CD14-positive monocyte (primary cell): Measurements from ENCODE around the gene RTN1. TPM values are rescaled to one million over a fixed set of nuclear protein-coding genes. Genes with fewer than 3 reads are reported as not detected.

Experiments
- DNase-seq, 3 donors: peaks; one replicate each; pipeline ENCODE4 v3.0.0-alpha.2; 2011 to 2022
- H2AFZ ChIP-seq: 2 replicates; pipeline ENCODE4 v1.6.0; 2012; ENCODE audit warnings: mild to moderate bottlenecking, low read depth, low read length, inconsistent platforms; ENCODE audit not compliant: insufficient read depth, poor library complexity, severe bottlenecking
- H3K27ac ChIP-seq, 2 donors: 1 replicate in 1 of 2; 2 replicates in 1 of 2; pipeline ENCODE4 v1.5.1; 2012 to 2013; ENCODE audit warnings: low read length in 2 of 2, control low read depth in 1 of 2, inconsistent platforms in 1 of 2, low read depth in 1 of 2, mild to moderate bottlenecking in 1 of 2
- H3K27me3 ChIP-seq, 2 donors: one replicate each; pipeline versions ENCODE4 v1.6.0 to v1.6.1; 2011 to 2013; ENCODE audit warnings: low read length in 2 of 2; ENCODE audit not compliant: control insufficient read depth in 2 of 2, insufficient read depth in 2 of 2
- H3K36me3 ChIP-seq, 2 donors: replicated peaks in 1 of 2; 1 replicate in 1 of 2; 2 replicates in 1 of 2; pipeline versions ENCODE4 v1.5.1 to v1.6.1; 2012 to 2013; ENCODE audit warnings: low read length in 2 of 2, control low read depth in 1 of 2, inconsistent platforms in 1 of 2, mild to moderate bottlenecking in 1 of 2; ENCODE audit not compliant: insufficient read depth in 2 of 2, control insufficient read depth in 1 of 2
- H3K4me1 ChIP-seq, 2 donors: 1 replicate in 1 of 2; 2 replicates in 1 of 2; pipeline versions ENCODE4 v1.5.1 to v1.6.1; 2012 to 2013; ENCODE audit warnings: low read length in 2 of 2, control low read depth in 1 of 2, inconsistent platforms in 1 of 2, mild to moderate bottlenecking in 1 of 2, moderate library complexity in 1 of 2; ENCODE audit not compliant: insufficient read depth in 2 of 2, control insufficient read depth in 1 of 2
- H3K4me2 ChIP-seq: replicated peaks from 2 replicates; pipeline ENCODE3; 2012; ENCODE audit warnings: low read length, moderate library complexity, mild to moderate bottlenecking; ENCODE audit not compliant: poor library complexity, severe bottlenecking; ENCODE audit errors: extremely low read depth
- H3K4me3 ChIP-seq, 3 experiments: fragments of 200-600 bp in 1 of 3; sonication (generic) in 1 of 3; replicated peaks in 1 of 3; 1 replicate in 2 of 3; 2 replicates in 1 of 3; pipeline ENCODE4 v1.5.1; 2011 to 2013; ENCODE audit warnings: low read length in 3 of 3, mild to moderate bottlenecking in 3 of 3, control low read depth in 2 of 3, low read depth in 2 of 3, inconsistent platforms in 1 of 3, moderate library complexity in 1 of 3
- H3K79me2 ChIP-seq: 2 replicates; pipeline ENCODE4 v1.6.0; 2012; ENCODE audit warnings: mild to moderate bottlenecking, control low read depth, inconsistent platforms, low read length, moderate library complexity; ENCODE audit not compliant: insufficient read depth
- H3K9ac ChIP-seq: 2 replicates; pipeline ENCODE4 v1.6.0; 2017; ENCODE audit warnings: low read length, mild to moderate bottlenecking; ENCODE audit not compliant: insufficient read depth, poor library complexity, severe bottlenecking
- H3K9me3 ChIP-seq, 2 donors: replicated peaks in 1 of 2; 1 replicate in 1 of 2; 2 replicates in 1 of 2; pipeline versions ENCODE4 v1.5.1 to v1.6.1; 2012 to 2013; ENCODE audit warnings: low read length in 2 of 2, control low read depth in 1 of 2; ENCODE audit not compliant: control insufficient read depth in 1 of 2, insufficient read depth in 1 of 2
- H4K20me1 ChIP-seq: 2 replicates; pipeline ENCODE4 v1.6.0; 2012; ENCODE audit warnings: mild to moderate bottlenecking, low read length, control low read depth, moderate library complexity; ENCODE audit not compliant: insufficient read depth
- H3K27ac Mint-ChIP-seq, 7 donors: one replicate each; pipeline ENCODE4 v1.8.0; 2020; ENCODE audit warnings: mild to moderate bottlenecking in 7 of 7, mixed read lengths in 7 of 7, moderate library complexity in 6 of 7, inconsistent platforms in 2 of 7
- H3K27me3 Mint-ChIP-seq, 3 donors: one replicate each; pipeline ENCODE4 v1.8.0; 2021 to 2022; ENCODE audit warnings: low read depth in 3 of 3, mild to moderate bottlenecking in 3 of 3, mixed read lengths in 3 of 3, moderate library complexity in 3 of 3, inconsistent platforms in 1 of 3
- H3K36me3 Mint-ChIP-seq, 2 donors: one replicate each; pipeline ENCODE4 v1.8.0; 2020; ENCODE audit warnings: mixed read lengths in 2 of 2, inconsistent platforms in 1 of 2, mild to moderate bottlenecking in 1 of 2
- H3K4me1 Mint-ChIP-seq: one replicate; pipeline ENCODE4 v1.8.0; 2020; ENCODE audit warnings: mild to moderate bottlenecking, mixed read lengths
- H3K4me3 Mint-ChIP-seq, 2 donors: one replicate each; pipeline ENCODE4 v1.8.0; 2020; ENCODE audit warnings: mild to moderate bottlenecking in 2 of 2, mixed read lengths in 2 of 2, moderate library complexity in 1 of 2
- H3K9me3 Mint-ChIP-seq, 7 donors: one replicate each; pipeline ENCODE4 v1.8.0; 2020 to 2022; ENCODE audit warnings: mixed read lengths in 7 of 7, mild to moderate bottlenecking in 6 of 7, moderate library complexity in 6 of 7, inconsistent platforms in 2 of 7
- WGBS: methylation state at CpG from one replicate; pipeline ENCODE4 v1.1.5; 2013; ENCODE audit warnings: missing lambda C conversion rate; ENCODE audit not compliant: insufficient coverage; 5-methylcytosine and 5-hydroxymethylcytosine counted together
- intact Hi-C, 2 donors: fragments of 100-400 bp; cut with micrococcal nuclease; formaldehyde crosslinking; loops; one replicate each; pipeline versions ENCODE4 v1.15.0 to v1.15.1; 2023
- polyA plus RNA-seq, 3 donors: library from polyadenylated mRNA; depleted of rRNA in 1 of 3; unstranded in 2 of 3; stranded (reverse) in 1 of 3; fragments of 300-500 nt in 2 of 3; fragments of >200 nt in 1 of 3; fragmentation: Illumina TruSeq in 2 of 3; gene quantifications; 1 replicate in 2 of 3; 2 replicates in 1 of 3; pipeline ENCODE4 v1.2.3, GENCODE V29; 2012 to 2021
- TF ChIP-seq, protein P1 (sequence below): fragments of 200-600 bp; IDR thresholded peaks from one replicate; pipeline ENCODE4 v1.8.0; 2022; ENCODE audit warnings: antibody characterized with exemption, mild to moderate bottlenecking

Gene RTN1
- polyA plus RNA-seq, 3 donors: 40.2 to 75.1 (median 55.0) TPM

DNA sequence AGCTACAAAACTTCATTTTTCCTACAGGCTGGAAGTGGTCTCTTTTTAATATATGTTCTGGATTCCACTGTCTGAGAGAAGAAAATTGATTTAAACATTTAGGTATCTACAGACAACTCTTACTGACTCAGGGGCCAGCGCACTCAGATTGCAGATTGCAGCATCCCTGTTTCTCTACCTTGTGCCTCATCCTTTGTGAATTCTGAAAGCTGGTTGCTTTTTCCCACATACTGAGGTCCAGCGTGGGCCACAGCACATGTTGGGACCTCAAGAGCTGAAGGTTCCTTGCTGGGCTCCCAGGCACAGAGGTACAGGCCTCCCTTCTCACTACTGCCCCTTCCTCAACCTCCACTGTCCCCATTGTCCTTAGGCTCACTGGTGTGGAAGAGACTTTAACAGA is 192.2 kb downstream of the RTN1 start:
- TF ChIP-seq, protein P1, sequence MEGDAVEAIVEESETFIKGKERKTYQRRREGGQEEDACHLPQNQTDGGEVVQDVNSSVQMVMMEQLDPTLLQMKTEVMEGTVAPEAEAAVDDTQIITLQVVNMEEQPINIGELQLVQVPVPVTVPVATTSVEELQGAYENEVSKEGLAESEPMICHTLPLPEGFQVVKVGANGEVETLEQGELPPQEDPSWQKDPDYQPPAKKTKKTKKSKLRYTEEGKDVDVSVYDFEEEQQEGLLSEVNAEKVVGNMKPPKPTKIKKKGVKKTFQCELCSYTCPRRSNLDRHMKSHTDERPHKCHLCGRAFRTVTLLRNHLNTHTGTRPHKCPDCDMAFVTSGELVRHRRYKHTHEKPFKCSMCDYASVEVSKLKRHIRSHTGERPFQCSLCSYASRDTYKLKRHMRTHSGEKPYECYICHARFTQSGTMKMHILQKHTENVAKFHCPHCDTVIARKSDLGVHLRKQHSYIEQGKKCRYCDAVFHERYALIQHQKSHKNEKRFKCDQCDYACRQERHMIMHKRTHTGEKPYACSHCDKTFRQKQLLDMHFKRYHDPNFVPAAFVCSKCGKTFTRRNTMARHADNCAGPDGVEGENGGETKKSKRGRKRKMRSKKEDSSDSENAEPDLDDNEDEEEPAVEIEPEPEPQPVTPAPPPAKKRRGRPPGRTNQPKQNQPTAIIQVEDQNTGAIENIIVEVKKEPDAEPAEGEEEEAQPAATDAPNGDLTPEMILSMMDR: no peak
- Mint-ChIP-seq H3K27ac (no peak overlapping the region), H3K27me3 (peaks cover 0 to 1% (median 0%) of the 10 kb centered on the region in 3 donors), H3K4me1 (no peaks in the 10 kb centered on the region), H3K36me3 (no peaks in the 10 kb centered on the region), H3K4me3 (no peak overlapping the region), H3K9me3 (peaks cover 0 to 8% (median 4%) of the 10 kb centered on the region in 7 donors)
- Histone ChIP-seq H2AFZ (no peak overlapping the region), H3K4me3 (no peak overlapping the region), H3K9ac (no peak overlapping the region), H3K9me3 (peaks cover 0 to 4% of the 10 kb centered on the region in 2 donors), H3K27me3 (no peaks in the 10 kb centered on the region), H3K4me2 (no peak overlapping the region), H3K27ac (no peak overlapping the region), H4K20me1 (peaks cover 73% of the 10 kb centered on the region), H3K36me3 (no peaks in the 10 kb centered on the region), H3K4me1 (no peaks in the 10 kb centered on the region), H3K79me2 (no peaks in the 10 kb centered on the region)
- DNase-seq: no peak
- intact Hi-C loops: no loop called here
- WGBS: 100% methylated on average over 2 of the region's 2 CpGs

DNA sequence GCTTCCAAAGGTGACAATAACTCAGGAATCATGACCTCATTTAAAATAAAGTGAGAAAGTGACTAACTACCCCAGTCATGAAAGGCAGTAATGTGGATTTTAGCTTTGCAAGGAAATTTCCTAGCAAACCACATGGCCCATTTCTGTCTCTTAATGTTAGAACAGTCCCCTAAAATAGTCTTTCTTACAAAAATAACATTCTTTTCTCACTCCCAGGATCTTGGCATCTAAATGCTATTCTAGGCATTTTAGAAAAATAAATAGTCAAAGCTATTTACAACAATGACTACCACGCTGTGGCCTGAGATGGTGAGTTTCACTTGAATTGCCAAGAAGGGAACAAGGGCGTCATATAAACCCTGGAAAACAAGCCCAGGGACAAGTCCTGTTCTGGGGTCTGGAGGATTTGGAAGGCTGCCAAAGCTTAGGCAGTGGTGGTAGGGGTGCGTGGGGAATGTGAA is 192.8 kb downstream of the RTN1 start:
- Histone ChIP-seq H4K20me1 (peaks cover 77% of the 10 kb centered on the region), H3K36me3 (no peaks in the 10 kb centered on the region), H3K9me3 (peaks cover 0 to 9% of the 10 kb centered on the region in 2 donors), H3K79me2 (no peaks in the 10 kb centered on the region), H3K4me3 (no peak overlapping the region), H3K27me3 (no peaks in the 10 kb centered on the region), H3K4me1 (no peaks in the 10 kb centered on the region), H2AFZ (no peak overlapping the region), H3K27ac (no peak overlapping the region), H3K4me2 (no peak overlapping the region), H3K9ac (no peak overlapping the region)
- intact Hi-C loops: no loop called here
- H3K27me3 Mint-ChIP-seq: peaks cover 0 to 1% (median 0%) of the 10 kb centered on the region in 3 donors
- WGBS: 100% methylated on average over 1 of the region's 3 CpGs
- H3K9me3 Mint-ChIP-seq: peaks cover 0 to 10% (median 5%) of the 10 kb centered on the region in 7 donors
- TF ChIP-seq, protein P1: no peak
- no peaks in the 10 kb centered on the region for H3K4me1 Mint-ChIP-seq
- H3K27ac Mint-ChIP-seq: no peak overlapping the region
- H3K4me3 Mint-ChIP-seq: no peak overlapping the region
- no peak for DNase-seq
- H3K36me3 Mint-ChIP-seq: peaks cover 0 to 2% of the 10 kb centered on the region in 2 donors
